ENCODE data around the gene RAPGEF2. TPM values are rescaled to one million over a fixed set of nuclear protein-coding genes. Genes with fewer than 3 reads are reported as not detected.
"Not testable (repeated sequence)": the region's sequence is repeated elsewhere in the genome, so short reads cannot be mapped to it uniquely, and the experiment has no call there.

The RAPGEF2 gene
- total RNA-seq, 1 donor from 2014 or later = 49.3 TPM

- DNase-seq = no peak
These were observed 178.9 kb downstream of the RAPGEF2 start for GRCh38 chr4:159281771-159282170.

- DNase-seq = no peak
These were observed 179.4 kb downstream of the RAPGEF2 start for GRCh38 chr4:159282329-159282728.

- DNase-seq = no peak
These were observed 180.1 kb downstream of the RAPGEF2 start for GRCh38 chr4:159282944-159283343.

GRCh38 chr4:159283696-159284095 is 180.8 kb downstream of the RAPGEF2 start:
- DNase-seq = no peak

DNA sequence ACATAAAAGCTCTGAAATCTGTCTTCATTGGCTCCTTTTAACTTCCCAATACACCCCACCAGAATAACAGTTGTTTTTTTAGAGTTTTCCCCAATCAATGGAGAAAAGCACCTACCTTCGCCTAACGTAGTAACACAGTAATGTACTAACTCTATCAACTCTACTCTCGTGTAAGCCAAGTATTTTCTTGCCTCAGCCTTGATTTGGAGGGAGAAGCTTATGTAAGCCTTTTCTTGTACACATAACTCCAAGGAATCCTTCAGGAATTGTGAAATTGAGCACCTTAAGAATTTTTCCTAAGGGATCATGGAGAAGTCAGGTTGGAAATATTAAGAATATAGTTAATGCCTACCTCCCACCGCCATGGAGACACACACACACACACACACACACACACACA is 181.2 kb downstream of the RAPGEF2 start:
- DNase-seq = no peak

GRCh38 chr4:159284733-159285132 is 181.9 kb downstream of the RAPGEF2 start:
- DNase-seq = no peak

- DNase-seq = no peak
These were observed 184.9 kb downstream of the RAPGEF2 start for GRCh38 chr4:159287767-159288166.

GRCh38 chr4:159289682-159290081 is 186.8 kb downstream of the RAPGEF2 start:
- no peak for DNase-seq

GRCh38 chr4:159290321-159291030 is 187.6 kb downstream of the RAPGEF2 start:
- DNase-seq = no peak

DNA sequence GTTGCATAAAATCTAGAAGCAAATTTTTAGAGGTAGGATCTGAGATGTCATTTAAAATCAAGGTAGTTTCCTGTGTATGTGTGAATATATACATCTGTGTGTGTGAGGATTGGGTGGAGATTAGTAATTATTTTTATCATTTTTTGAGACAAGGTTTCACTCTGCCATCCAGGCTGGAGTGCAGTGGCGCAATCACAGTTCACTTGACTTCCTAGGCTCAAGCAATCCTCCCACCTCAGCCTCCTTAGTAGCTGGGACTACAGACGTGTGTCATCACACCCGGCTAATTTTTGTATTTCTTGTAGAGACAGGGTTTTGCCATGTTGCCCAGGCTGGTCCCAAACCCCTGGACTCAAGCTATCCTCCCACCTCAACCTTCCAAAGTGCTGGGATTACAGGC is 188.3 kb downstream of the RAPGEF2 start:
- no peak for DNase-seq

GRCh38 chr4:159292137-159292896 is 189.4 kb downstream of the RAPGEF2 start:
- DNase-seq = no peak

GRCh38 chr4:159293811-159294515 is 191.1 kb downstream of the RAPGEF2 start:
- DNase-seq = no peak

- no peak for DNase-seq
These were observed 193.2 kb downstream of the RAPGEF2 start for GRCh38 chr4:159296061-159296460.

DNA sequence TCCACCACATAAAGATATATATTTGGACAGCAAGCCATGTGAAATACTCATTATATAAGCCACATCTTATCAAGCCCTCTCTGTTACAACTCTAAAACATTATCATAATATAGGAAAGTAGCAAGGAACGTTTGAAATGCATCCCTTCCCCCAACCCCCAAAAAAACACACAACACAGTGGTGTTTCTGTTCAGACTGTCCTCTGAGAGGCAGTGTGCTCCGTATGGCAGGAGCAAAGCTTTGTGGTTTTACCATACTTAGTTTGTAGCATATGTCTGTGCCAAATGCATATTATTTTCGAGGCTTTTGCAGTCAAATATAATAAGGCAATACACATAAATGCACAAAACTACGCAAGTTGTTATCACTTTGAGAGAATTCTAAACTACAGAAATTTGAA is 194.2 kb downstream of the RAPGEF2 start:
- no peak for DNase-seq

- no peak for DNase-seq
These were observed 195.6 kb downstream of the RAPGEF2 start for GRCh38 chr4:159298502-159298901.

GRCh38 chr4:159303435-159303834 is 200.6 kb downstream of the RAPGEF2 start:
- no peak for DNase-seq

GRCh38 chr4:159305129-159305528 is 202.2 kb downstream of the RAPGEF2 start:
- DNase-seq = no peak

GRCh38 chr4:159307929-159308328 is 205.1 kb downstream of the RAPGEF2 start:
- no peak for DNase-seq

DNA sequence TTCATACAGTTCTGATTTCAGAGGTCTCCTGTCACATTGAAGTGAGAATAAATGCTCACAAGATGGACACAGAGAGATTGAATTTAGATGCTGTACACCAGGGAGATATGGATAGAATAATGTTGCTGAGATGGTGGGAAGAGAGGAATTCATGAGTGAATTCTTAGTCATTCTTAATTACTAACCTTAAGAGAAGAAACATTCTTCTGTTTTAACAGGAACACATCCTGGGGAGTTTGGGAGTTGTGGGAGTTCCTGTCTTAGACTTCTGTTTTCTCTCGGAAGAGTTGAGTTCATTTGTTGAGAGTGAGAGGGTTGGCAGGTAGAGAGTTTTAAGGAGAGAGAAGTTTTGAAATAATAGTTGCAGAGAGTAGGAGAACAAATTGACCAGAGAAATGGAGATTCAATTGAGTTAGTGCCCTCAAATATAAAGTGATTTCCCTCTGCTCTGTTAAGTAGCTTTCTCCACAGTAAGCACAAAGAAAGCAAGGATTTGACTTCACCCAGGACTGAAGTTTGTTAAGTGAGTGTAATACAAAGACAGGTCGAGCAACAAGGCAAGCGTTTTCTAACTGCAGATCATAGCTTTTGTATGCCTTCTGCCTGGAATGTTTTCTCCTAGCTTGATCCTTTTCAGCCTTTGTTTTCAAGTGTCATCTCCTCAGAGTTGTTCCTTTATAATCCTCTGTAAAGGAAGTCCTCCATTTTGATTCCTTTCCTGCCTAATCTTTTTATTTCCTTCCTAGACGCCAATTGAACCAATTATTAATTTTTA is 205.9 kb downstream of the RAPGEF2 start:
- no peak for DNase-seq

GRCh38 chr4:159312236-159312635 is 209.4 kb downstream of the RAPGEF2 start:
- DNase-seq = no peak

GRCh38 chr4:159315879-159316278 is 213.0 kb downstream of the RAPGEF2 start:
- DNase-seq = not testable (repeated sequence)

GRCh38 chr4:159317203-159317602 is 214.3 kb downstream of the RAPGEF2 start:
- no peak for DNase-seq
